H1 (cell line): Measurements from ENCODE around the gene KIF26B. TPM values are rescaled to one million over a fixed set of nuclear protein-coding genes. Genes with fewer than 3 reads are reported as not detected.

Experiments
- FOSL1 ChIP-seq: IDR thresholded peaks from 2 replicates; pipeline ENCODE4 v1.6.1; 2011; ENCODE audit warnings: mild to moderate bottlenecking, low read depth, low read length, moderate library complexity; ENCODE audit not compliant: insufficient read depth
- HDAC6 ChIP-seq: IDR thresholded peaks from one replicate; pipeline ENCODE4 v1.7.1; 2012; ENCODE audit warnings: low read depth, mild to moderate bottlenecking, inconsistent platforms, low read length, moderate library complexity
- JUN ChIP-seq: IDR thresholded peaks from 2 replicates; pipeline ENCODE4 v1.6.1; 2011; ENCODE audit warnings: low read depth, mild to moderate bottlenecking, improper control_type of control experiment, low read length
- SP2 ChIP-seq: IDR thresholded peaks from 2 replicates; pipeline ENCODE4 v1.6.1; 2012; ENCODE audit warnings: mild to moderate bottlenecking, low read length, inconsistent platforms
- TCF12 ChIP-seq: IDR thresholded peaks from 2 replicates; pipeline ENCODE4 v1.6.1; 2011; ENCODE audit warnings: low read depth, mild to moderate bottlenecking, low read length
- polyA plus RNA-seq, 7 experiments: library from polyadenylated mRNA; depleted of rRNA in 3 of 7; stranded (reverse) in 5 of 7; unstranded in 2 of 7; fragments of >200 nt in 5 of 7; fragments of 200-250 nt in 2 of 7; gene quantifications; 1 replicate in 5 of 7; 2 replicates in 1 of 7; 4 replicates in 1 of 7; pipeline versions ENCODE4 v1.2.1 to v1.2.3, GENCODE V29; 2011 to 2013; ENCODE audit warnings: missing spikeins in 2 of 7, mixed read lengths in 2 of 7
- total RNA-seq: library from RNA; stranded (reverse); fragmentation: NEBNext Ultra II Directional; extraction: Animal tissue kit (Norgen Biotek cat#: 25700); gene quantifications from 2 replicates; pipeline ENCODE4 v1.2.1, GENCODE V29; 2021

KIF26B gene
- total and polyA plus RNA-seq, 2 of the 8 experiments (the other 6 are each of a cell fraction or from before 2014, with no cell fraction given): 0.06 to 0.28 TPM

- TF ChIP-seq FOSL1 (no peak), JUN (no peak), TCF12 (no peak), SP2 (no peak), HDAC6 (no peak)
These were observed 223.5 kb downstream of the KIF26B start (continued) for GRCh38 chr1:245378311-245378722.
